ENCODE data around the gene SPATS2L. TPM values are rescaled to one million over a fixed set of nuclear protein-coding genes. Genes with fewer than 3 reads are reported as not detected.

Gene SPATS2L
- total RNA-seq, 1 donor from 2014 or later, result 29.1 TPM

GRCh38 chr2:200376513-200377354 is 70.2 kb downstream of the SPATS2L start:
- no peak for DNase-seq (ENCODE audit: low spot score)
- Histone ChIP-seq H3K4me1 (peaks cover 37% of the 10 kb centered on the region), H3K4me2 (no peak overlapping the region), H4K20me1 (ENCODE audit: low read depth) (no peaks in the 10 kb centered on the region), H3K36me3 (no peaks in the 10 kb centered on the region), H3K27me3 (no peaks in the 10 kb centered on the region), H2AFZ (replicated peaks) (no peak overlapping the region), H3K9me3 (ENCODE audit: low read depth) (no peaks in the 10 kb centered on the region), H3K79me2 (ENCODE audit: low read depth) (no peaks in the 10 kb centered on the region), H3K9ac (no peak overlapping the region), H3K27ac (no peak overlapping the region), H3K4me3 (no peak overlapping the region), H3F3A (ENCODE audit: low read depth) (peaks cover 23% of the 10 kb centered on the region)
- TF ChIP-seq EZH2 (IDR thresholded peaks at IDR 0.05), result no peak
- no peak for TF ChIP-seq EZH2phosphoT487 (IDR thresholded peaks at IDR 0.05)
- TF ChIP-seq, protein P1, sequence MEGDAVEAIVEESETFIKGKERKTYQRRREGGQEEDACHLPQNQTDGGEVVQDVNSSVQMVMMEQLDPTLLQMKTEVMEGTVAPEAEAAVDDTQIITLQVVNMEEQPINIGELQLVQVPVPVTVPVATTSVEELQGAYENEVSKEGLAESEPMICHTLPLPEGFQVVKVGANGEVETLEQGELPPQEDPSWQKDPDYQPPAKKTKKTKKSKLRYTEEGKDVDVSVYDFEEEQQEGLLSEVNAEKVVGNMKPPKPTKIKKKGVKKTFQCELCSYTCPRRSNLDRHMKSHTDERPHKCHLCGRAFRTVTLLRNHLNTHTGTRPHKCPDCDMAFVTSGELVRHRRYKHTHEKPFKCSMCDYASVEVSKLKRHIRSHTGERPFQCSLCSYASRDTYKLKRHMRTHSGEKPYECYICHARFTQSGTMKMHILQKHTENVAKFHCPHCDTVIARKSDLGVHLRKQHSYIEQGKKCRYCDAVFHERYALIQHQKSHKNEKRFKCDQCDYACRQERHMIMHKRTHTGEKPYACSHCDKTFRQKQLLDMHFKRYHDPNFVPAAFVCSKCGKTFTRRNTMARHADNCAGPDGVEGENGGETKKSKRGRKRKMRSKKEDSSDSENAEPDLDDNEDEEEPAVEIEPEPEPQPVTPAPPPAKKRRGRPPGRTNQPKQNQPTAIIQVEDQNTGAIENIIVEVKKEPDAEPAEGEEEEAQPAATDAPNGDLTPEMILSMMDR (IDR thresholded peaks at IDR 0.05), result no peak
- Mint-ChIP-seq H3K4me3 (no peak overlapping the region), H3K9me3 (no peaks in the 10 kb centered on the region), H3K27me3 (ENCODE audit: insufficient read depth, low read depth) (no peaks in the 10 kb centered on the region), H3K36me3 (no peaks in the 10 kb centered on the region), H3K4me1 (peaks cover 53% of the 10 kb centered on the region), H3K27ac (no peak overlapping the region)

GRCh38 chr2:200377355-200378336 is 71.2 kb downstream of the SPATS2L start:
- peak overlapping the region; percentile 80 for H3K27ac Mint-ChIP-seq
- no peak overlapping the region for H3K4me3 ChIP-seq
- TF ChIP-seq EZH2phosphoT487 (IDR thresholded peaks at IDR 0.05) (no peak), EZH2 (IDR thresholded peaks at IDR 0.05) (no peak)
- TF ChIP-seq, protein P1 (IDR thresholded peaks at IDR 0.05), result no peak
- H4K20me1 ChIP-seq (ENCODE audit: low read depth), result no peaks in the 10 kb centered on the region
- no peak overlapping the region for H3K9ac ChIP-seq
- H3K9me3 Mint-ChIP-seq, result no peaks in the 10 kb centered on the region
- no peak overlapping the region for H3K4me2 ChIP-seq
- H3K27me3 ChIP-seq, result no peaks in the 10 kb centered on the region
- H3F3A ChIP-seq (ENCODE audit: low read depth), result peaks cover 23% of the 10 kb centered on the region
- DNase-seq (ENCODE audit: low spot score), result no peak
- H3K4me1 ChIP-seq, result peaks cover 43% of the 10 kb centered on the region
- H3K79me2 ChIP-seq (ENCODE audit: low read depth), result no peaks in the 10 kb centered on the region
- H2AFZ ChIP-seq (replicated peaks), result no peak overlapping the region
- H3K36me3 ChIP-seq, result no peaks in the 10 kb centered on the region
- H3K36me3 Mint-ChIP-seq, result no peaks in the 10 kb centered on the region
- H3K27ac ChIP-seq, result no peak overlapping the region
- no peaks in the 10 kb centered on the region for H3K27me3 Mint-ChIP-seq (ENCODE audit: insufficient read depth, low read depth)
- peaks cover 60% of the 10 kb centered on the region for H3K4me1 Mint-ChIP-seq
- no peaks in the 10 kb centered on the region for H3K9me3 ChIP-seq (ENCODE audit: low read depth)
- no peak overlapping the region for H3K4me3 Mint-ChIP-seq

DNA sequence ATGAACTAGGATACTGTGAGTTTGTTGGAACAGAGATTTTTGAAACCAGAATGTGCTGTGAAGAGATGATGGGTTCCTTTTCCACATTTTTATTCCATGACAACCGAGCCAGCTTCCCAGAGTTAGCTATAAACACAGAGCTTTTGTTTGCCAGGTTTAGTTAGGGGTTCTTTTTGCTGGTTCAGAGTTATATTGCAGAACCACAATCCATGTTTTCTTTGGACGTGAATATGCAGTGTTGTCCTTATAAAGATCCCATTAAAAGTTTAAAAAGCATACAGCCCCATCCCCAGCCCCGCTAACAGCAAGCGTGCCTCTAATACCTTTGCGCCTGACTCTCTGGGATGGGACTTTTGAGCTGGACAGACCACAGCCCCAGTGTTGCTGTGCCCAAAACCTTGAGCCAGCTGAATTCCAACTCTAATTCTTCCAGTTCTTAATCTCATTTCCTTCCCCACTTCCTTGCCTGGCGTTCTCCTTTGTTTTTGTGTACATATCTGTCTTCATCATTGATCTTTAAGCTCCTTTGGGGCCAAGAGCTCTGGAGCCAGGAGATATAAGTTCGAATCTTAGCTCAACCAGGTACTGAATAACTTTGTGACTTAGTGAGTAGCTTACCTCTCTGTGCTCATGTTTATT is 72.3 kb downstream of the SPATS2L start:
- H3K4me1 ChIP-seq, result peaks cover 54% of the 10 kb centered on the region
- H3K9ac ChIP-seq, result no peak overlapping the region
- Mint-ChIP-seq H3K4me1 (peaks cover 70% of the 10 kb centered on the region), H3K4me3 (peak overlapping the region; percentile 76), H3K27me3 (ENCODE audit: insufficient read depth, low read depth) (no peaks in the 10 kb centered on the region), H3K9me3 (no peaks in the 10 kb centered on the region), H3K36me3 (no peaks in the 10 kb centered on the region), H3K27ac (peak overlapping the region; percentile 34)
- no peaks in the 10 kb centered on the region for H3K9me3 ChIP-seq (ENCODE audit: low read depth)
- H3K27me3 ChIP-seq, result no peaks in the 10 kb centered on the region
- peaks cover 4% of the 10 kb centered on the region for H3K79me2 ChIP-seq (ENCODE audit: low read depth)
- TF ChIP-seq EZH2phosphoT487 (IDR thresholded peaks at IDR 0.05) (no peak), EZH2 (IDR thresholded peaks at IDR 0.05) (no peak)
- TF ChIP-seq, protein P1 (IDR thresholded peaks at IDR 0.05), result no peak
- H3K4me3 ChIP-seq, result peak overlapping the region; percentile 35
- no peaks in the 10 kb centered on the region for H4K20me1 ChIP-seq (ENCODE audit: low read depth)
- DNase-seq (ENCODE audit: low spot score), result peak; percentile 33
- no peaks in the 10 kb centered on the region for H3K36me3 ChIP-seq
- H3K27ac ChIP-seq, result peak overlapping the region; percentile 74
- peak overlapping the region; percentile 76 for H3K4me2 ChIP-seq
- H3F3A ChIP-seq (ENCODE audit: low read depth), result peaks cover 29% of the 10 kb centered on the region
- H2AFZ ChIP-seq (replicated peaks), result no peak overlapping the region
